Measurements from ENCODE around the gene ARHGAP10. TPM values are rescaled to one million over a fixed set of nuclear protein-coding genes. Genes with fewer than 3 reads are reported as not detected.
"Not testable (repeated sequence)": the region's sequence is repeated elsewhere in the genome, so short reads cannot be mapped to it uniquely, and the experiment has no call there.

Gene ARHGAP10
- total RNA-seq, 1 donor from 2014 or later = 20.2 TPM

DNA sequence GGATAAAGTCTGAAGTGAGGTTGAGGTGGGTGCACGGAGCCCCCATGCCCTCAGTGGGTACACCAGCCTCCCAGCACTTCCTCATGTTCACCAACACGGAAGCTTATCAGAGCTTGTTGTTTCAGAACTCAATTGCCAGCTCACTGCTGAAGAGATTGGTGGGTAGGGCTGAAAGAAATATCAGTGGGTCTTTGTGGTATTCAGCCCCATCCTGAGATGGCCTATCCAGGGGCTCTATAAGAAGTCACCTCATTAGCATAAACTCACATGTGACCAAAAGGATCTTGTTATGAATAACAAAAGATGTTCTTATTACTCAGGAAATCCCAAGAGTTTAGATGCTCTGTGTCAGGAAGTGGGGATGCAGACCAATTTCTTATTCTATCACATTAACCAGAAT, 177.3 kb downstream of the ARHGAP10 start:
- Mint-ChIP-seq H3K4me1 (no peaks in the 10 kb centered on the region), H3K36me3 (peaks cover 7% of the 10 kb centered on the region), H3K9me3 (peaks cover 4% of the 10 kb centered on the region), H3K27me3 (ENCODE audit: insufficient read depth, low read depth) (no peaks in the 10 kb centered on the region), H3K27ac (no peak overlapping the region), H3K4me3 (no peak overlapping the region)
- H3K27me3 ChIP-seq = no peaks in the 10 kb centered on the region
- H3F3A ChIP-seq (ENCODE audit: low read depth) = no peaks in the 10 kb centered on the region
- no peaks in the 10 kb centered on the region for H3K79me2 ChIP-seq (ENCODE audit: low read depth)
- TF ChIP-seq EZH2phosphoT487 (IDR thresholded peaks at IDR 0.05) (no peak), CTCF (IDR thresholded peaks at IDR 0.05) (no peak), EZH2 (IDR thresholded peaks at IDR 0.05) (no peak)
- no peak overlapping the region for H3K4me2 ChIP-seq
- no peaks in the 10 kb centered on the region for H4K20me1 ChIP-seq (ENCODE audit: low read depth)
- H2AFZ ChIP-seq (replicated peaks) = no peak overlapping the region
- H3K36me3 ChIP-seq = no peaks in the 10 kb centered on the region
- H3K4me3 ChIP-seq = no peak overlapping the region
- no peak overlapping the region for H3K27ac ChIP-seq
- DNase-seq (ENCODE audit: low spot score) = no peak
- no peak overlapping the region for H3K9ac ChIP-seq
- H3K4me1 ChIP-seq = no peaks in the 10 kb centered on the region
- no peaks in the 10 kb centered on the region for H3K9me3 ChIP-seq (ENCODE audit: low read depth)

DNA sequence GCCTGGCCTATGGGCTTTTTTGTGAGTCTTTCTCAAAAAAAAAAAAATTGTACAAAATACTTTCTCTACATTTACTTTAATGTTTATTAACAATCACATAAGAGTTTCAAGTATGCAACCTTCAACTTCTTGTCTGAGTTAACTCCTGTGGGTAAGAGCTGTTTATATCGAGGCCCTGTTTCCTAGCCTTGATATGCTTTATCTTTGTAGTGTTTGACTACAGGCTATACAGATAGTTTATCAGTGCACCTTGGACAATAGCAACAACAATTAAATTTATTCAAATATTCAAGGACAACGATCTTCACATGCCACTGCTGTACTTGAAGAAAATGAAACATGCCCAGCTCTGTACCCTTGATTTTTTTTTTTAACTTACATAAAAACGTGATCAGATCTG, 178.4 kb downstream of the ARHGAP10 start:
- Histone ChIP-seq H3K4me3 (no peak overlapping the region), H4K20me1 (ENCODE audit: low read depth) (no peaks in the 10 kb centered on the region), H3K4me2 (no peak overlapping the region), H3K79me2 (ENCODE audit: low read depth) (no peaks in the 10 kb centered on the region), H3K27me3 (no peaks in the 10 kb centered on the region), H2AFZ (replicated peaks) (no peak overlapping the region), H3K9me3 (ENCODE audit: low read depth) (no peaks in the 10 kb centered on the region), H3K27ac (no peak overlapping the region), H3F3A (ENCODE audit: low read depth) (no peaks in the 10 kb centered on the region), H3K36me3 (no peaks in the 10 kb centered on the region), H3K9ac (no peak overlapping the region), H3K4me1 (no peaks in the 10 kb centered on the region)
- Mint-ChIP-seq H3K27ac (no peak overlapping the region), H3K4me1 (no peaks in the 10 kb centered on the region), H3K9me3 (peaks cover 4% of the 10 kb centered on the region), H3K4me3 (no peak overlapping the region), H3K36me3 (peaks cover 7% of the 10 kb centered on the region), H3K27me3 (ENCODE audit: insufficient read depth, low read depth) (no peaks in the 10 kb centered on the region)
- TF ChIP-seq EZH2 (IDR thresholded peaks at IDR 0.05) (no peak), CTCF (IDR thresholded peaks at IDR 0.05) (no peak), EZH2phosphoT487 (IDR thresholded peaks at IDR 0.05) (no peak)
- DNase-seq (ENCODE audit: low spot score) = no peak

DNA sequence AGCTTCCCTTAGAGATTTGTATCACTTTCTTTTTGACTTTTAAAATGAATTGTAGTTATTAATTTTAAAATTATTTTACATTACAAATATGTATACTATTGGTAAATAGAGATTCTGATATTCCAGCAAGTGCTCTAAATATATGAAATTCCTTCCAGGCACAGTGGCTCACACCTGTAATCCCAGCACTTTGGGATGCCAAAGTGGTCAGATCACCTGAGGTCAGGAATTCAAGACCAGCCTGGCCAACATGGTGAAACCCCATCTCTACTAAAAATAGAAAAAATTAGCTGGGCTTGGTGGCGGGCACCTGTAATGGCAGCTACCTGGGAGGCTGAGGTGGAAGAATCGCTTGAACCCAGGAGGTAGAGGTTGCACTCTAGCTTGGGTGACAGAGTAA, 180.2 kb downstream of the ARHGAP10 start:
- H4K20me1 ChIP-seq (ENCODE audit: low read depth); H3K4me1 Mint-ChIP-seq; H3K4me3 Mint-ChIP-seq; H3K79me2 ChIP-seq (ENCODE audit: low read depth); H3K4me2 ChIP-seq; DNase-seq (ENCODE audit: low spot score); H3K9ac ChIP-seq; H3K27me3 ChIP-seq; H3K27ac Mint-ChIP-seq; H3K36me3 ChIP-seq; H3K27ac ChIP-seq; H3K4me1 ChIP-seq; H2AFZ ChIP-seq (replicated peaks); H3K4me3 ChIP-seq; H3K9me3 Mint-ChIP-seq; H3K36me3 Mint-ChIP-seq; H3F3A ChIP-seq (ENCODE audit: low read depth); H3K27me3 Mint-ChIP-seq (ENCODE audit: insufficient read depth, low read depth); H3K9me3 ChIP-seq (ENCODE audit: low read depth): not testable (repeated sequence)

GRCh38 chr4:147913137-147913536, 181.2 kb downstream of the ARHGAP10 start:
- H3K27me3 Mint-ChIP-seq (ENCODE audit: insufficient read depth, low read depth) = peaks cover under 1% of the 10 kb centered on the region
- H3K36me3 Mint-ChIP-seq = no peaks in the 10 kb centered on the region
- no peak for DNase-seq (ENCODE audit: low spot score)
- Histone ChIP-seq H3K4me1 (no peaks in the 10 kb centered on the region), H3K4me3 (no peak overlapping the region), H3K4me2 (no peak overlapping the region), H3F3A (ENCODE audit: low read depth) (no peaks in the 10 kb centered on the region), H2AFZ (replicated peaks) (no peak overlapping the region), H3K36me3 (no peaks in the 10 kb centered on the region), H3K79me2 (ENCODE audit: low read depth) (no peaks in the 10 kb centered on the region), H3K9me3 (ENCODE audit: low read depth) (no peaks in the 10 kb centered on the region), H3K9ac (no peak overlapping the region), H4K20me1 (ENCODE audit: low read depth) (no peaks in the 10 kb centered on the region), H3K27ac (no peak overlapping the region), H3K27me3 (no peaks in the 10 kb centered on the region)
- H3K27ac Mint-ChIP-seq = no peak overlapping the region
- TF ChIP-seq EZH2phosphoT487 (IDR thresholded peaks at IDR 0.05) (no peak), CTCF (IDR thresholded peaks at IDR 0.05) (no peak), EZH2 (IDR thresholded peaks at IDR 0.05) (no peak)
- H3K4me3 Mint-ChIP-seq = no peak overlapping the region
- no peaks in the 10 kb centered on the region for H3K9me3 Mint-ChIP-seq
- H3K4me1 Mint-ChIP-seq = no peaks in the 10 kb centered on the region

Data from neural progenitor cell (in vitro differentiated cells).